Smooth muscle cell (in vitro differentiated cells): ENCODE measurements around the gene SPOCD1. TPM values are rescaled to one million over a fixed set of nuclear protein-coding genes. Genes with fewer than 3 reads are reported as not detected.
A peak's percentile ranks its signal among the peaks of the same experiment; 100 is the strongest.

Source experiments
- DNase-seq: peaks from one replicate; lab custom pipeline; 2025; ENCODE audit not compliant: unreplicated experiment; lab: John Stamatoyannopoulos, UW
- H2AFZ ChIP-seq: fragments of 200-600 bp; sonication (generic); 2 replicates; pipeline ENCODE4 v1.6.0; 2016; ENCODE audit warnings: antibody characterized with exemption, low read depth, mild to moderate bottlenecking
- H3F3A ChIP-seq: fragments of 200-600 bp; sonication (generic); 2 replicates; pipeline ENCODE4 v1.6.0; 2017; ENCODE audit warnings: antibody characterized with exemption, low read depth
- H3K27ac ChIP-seq: fragments of 200-600 bp; sonication (generic); 2 replicates; pipeline ENCODE4 v1.5.1; 2016; ENCODE audit warnings: low read depth, mild to moderate bottlenecking
- H3K27me3 ChIP-seq: fragments of 200-600 bp; sonication (generic); 2 replicates; pipeline ENCODE4 v1.6.1; 2016; ENCODE audit warnings: low read depth, mild to moderate bottlenecking
- H3K36me3 ChIP-seq: fragments of 200-600 bp; sonication (generic); 2 replicates; pipeline ENCODE4 v1.5.1; 2016; ENCODE audit warnings: low read depth
- H3K4me1 ChIP-seq: fragments of 200-600 bp; sonication (generic); 2 replicates; pipeline ENCODE4 v1.5.1; 2016; ENCODE audit warnings: low read depth
- H3K4me2 ChIP-seq: fragments of 200-600 bp; sonication (generic); 2 replicates; pipeline ENCODE4 v1.6.0; 2016; ENCODE audit warnings: mild to moderate bottlenecking
- H3K4me3 ChIP-seq: fragments of 200-600 bp; sonication (generic); 2 replicates; pipeline ENCODE4 v1.5.1; 2016; ENCODE audit warnings: mild to moderate bottlenecking
- H3K79me2 ChIP-seq: fragments of 200-600 bp; sonication (generic); 2 replicates; pipeline ENCODE4 v1.6.0; 2016; ENCODE audit warnings: low read depth, mild to moderate bottlenecking
- H3K9ac ChIP-seq: fragments of 200-600 bp; sonication (generic); 2 replicates; pipeline ENCODE4 v1.6.0; 2016; ENCODE audit warnings: low read depth
- H3K9me3 ChIP-seq: fragments of 200-600 bp; sonication (generic); replicated peaks from 2 replicates; pipeline ENCODE4 v1.5.1; 2016; ENCODE audit warnings: low read depth
- H4K20me1 ChIP-seq: fragments of 200-600 bp; sonication (generic); 2 replicates; pipeline ENCODE4 v1.6.0; 2016; ENCODE audit warnings: low read depth
- WGBS: methylation state at CpG from one replicate; pipeline ENCODE4 v1.1.7; 2016; ENCODE audit warnings: low lambda C conversion rate; 5-methylcytosine and 5-hydroxymethylcytosine counted together
- microRNA-seq: library from miRNA; unstranded; fragments of <30 nt; microRNA quantifications from one replicate; pipeline ENCODE4, GENCODE V29; 2016; ENCODE audit warnings: borderline number of aligned reads
- polyA plus RNA-seq: library from polyadenylated mRNA; unstranded; fragments of >200 nt; fragmentation: Nextera tagmentation; extraction: Ambion mirVana; gene quantifications from 2 replicates; pipeline ENCODE4 v1.2.1, GENCODE V29; 2016
- small RNA-seq: library from RNA; depleted of rRNA; stranded (forward); fragments of <200 nt; gene quantifications from one replicate; pipeline ENCODE3, GENCODE V24; 2014
- total RNA-seq: library from RNA; depleted of rRNA; stranded (reverse); fragments of >200 nt; gene quantifications from 2 replicates; pipeline ENCODE4 v1.2.3, GENCODE V29; 2014
- TF ChIP-seq, protein P1 (sequence below): fragments of 200-600 bp; sonication (generic); IDR thresholded peaks from 2 replicates; pipeline ENCODE4 v1.5.1; 2017; ENCODE audit warnings: borderline replicate concordance, mild to moderate bottlenecking, antibody characterized with exemption; ENCODE audit not compliant: insufficient read depth, poor library complexity, severe bottlenecking

SPOCD1 gene
- total and polyA plus RNA-seq, 2 experiments from 2014 or later, result 39.5 to 45.3 TPM

DNA sequence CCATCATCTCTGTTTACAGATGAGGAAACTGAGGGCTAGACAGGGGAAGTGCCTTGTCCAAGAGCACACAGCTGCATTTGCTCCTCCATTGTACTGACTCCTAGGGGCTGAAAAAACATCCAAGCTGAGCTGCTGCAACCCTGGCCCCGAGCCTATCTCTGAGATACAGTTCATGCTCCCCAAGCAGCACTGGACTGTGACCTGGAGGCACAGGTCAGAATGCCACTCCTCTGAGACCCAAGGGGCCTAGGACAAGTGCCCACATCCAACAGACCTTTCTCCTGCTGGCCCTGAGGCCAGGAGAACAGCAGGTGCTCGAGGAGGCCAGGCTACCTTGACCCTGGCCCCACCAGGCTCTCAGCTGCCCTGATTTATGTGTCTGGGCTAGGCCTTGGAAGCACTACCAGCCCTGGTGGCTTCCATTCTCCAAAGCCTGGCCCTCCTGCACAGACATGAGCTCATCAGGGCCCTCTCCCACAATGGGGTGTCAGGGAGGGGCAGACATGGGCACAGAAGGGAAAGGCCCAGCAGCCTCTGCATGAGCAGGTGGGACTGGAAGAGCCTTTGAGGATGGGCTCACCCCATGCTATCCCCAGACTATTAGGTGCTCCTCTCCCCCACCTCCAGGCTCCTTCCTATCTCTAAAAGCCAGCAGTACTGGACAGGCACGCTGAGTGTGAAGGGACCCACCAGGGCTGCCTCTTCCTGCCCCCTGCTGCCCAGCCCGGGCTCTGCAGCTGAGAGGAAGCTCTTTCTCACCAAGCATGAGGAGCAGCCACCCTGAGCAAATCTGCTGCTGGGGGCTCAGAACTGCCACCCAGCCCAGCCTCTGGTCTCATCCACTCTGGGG is 70.5 kb downstream of the SPOCD1 start:
- Histone ChIP-seq H3K9me3 (no peaks in the 10 kb centered on the region), H3K4me2 (no peak overlapping the region), H2AFZ (no peak overlapping the region), H3K9ac (no peak overlapping the region), H3K79me2 (no peaks in the 10 kb centered on the region), H3K27ac (no peak overlapping the region), H3K4me3 (no peak overlapping the region), H3K27me3 (no peaks in the 10 kb centered on the region), H3K4me1 (peaks cover 15% of the 10 kb centered on the region), H3K36me3 (no peaks in the 10 kb centered on the region), H3F3A (no peaks in the 10 kb centered on the region), H4K20me1 (peaks cover 20% of the 10 kb centered on the region)
- DNase-seq, result no peak
- TF ChIP-seq, protein P1, sequence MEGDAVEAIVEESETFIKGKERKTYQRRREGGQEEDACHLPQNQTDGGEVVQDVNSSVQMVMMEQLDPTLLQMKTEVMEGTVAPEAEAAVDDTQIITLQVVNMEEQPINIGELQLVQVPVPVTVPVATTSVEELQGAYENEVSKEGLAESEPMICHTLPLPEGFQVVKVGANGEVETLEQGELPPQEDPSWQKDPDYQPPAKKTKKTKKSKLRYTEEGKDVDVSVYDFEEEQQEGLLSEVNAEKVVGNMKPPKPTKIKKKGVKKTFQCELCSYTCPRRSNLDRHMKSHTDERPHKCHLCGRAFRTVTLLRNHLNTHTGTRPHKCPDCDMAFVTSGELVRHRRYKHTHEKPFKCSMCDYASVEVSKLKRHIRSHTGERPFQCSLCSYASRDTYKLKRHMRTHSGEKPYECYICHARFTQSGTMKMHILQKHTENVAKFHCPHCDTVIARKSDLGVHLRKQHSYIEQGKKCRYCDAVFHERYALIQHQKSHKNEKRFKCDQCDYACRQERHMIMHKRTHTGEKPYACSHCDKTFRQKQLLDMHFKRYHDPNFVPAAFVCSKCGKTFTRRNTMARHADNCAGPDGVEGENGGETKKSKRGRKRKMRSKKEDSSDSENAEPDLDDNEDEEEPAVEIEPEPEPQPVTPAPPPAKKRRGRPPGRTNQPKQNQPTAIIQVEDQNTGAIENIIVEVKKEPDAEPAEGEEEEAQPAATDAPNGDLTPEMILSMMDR, result peak; percentile 63
- 58% methylated on average over 4 of the region's 4 CpGs for WGBS

DNA sequence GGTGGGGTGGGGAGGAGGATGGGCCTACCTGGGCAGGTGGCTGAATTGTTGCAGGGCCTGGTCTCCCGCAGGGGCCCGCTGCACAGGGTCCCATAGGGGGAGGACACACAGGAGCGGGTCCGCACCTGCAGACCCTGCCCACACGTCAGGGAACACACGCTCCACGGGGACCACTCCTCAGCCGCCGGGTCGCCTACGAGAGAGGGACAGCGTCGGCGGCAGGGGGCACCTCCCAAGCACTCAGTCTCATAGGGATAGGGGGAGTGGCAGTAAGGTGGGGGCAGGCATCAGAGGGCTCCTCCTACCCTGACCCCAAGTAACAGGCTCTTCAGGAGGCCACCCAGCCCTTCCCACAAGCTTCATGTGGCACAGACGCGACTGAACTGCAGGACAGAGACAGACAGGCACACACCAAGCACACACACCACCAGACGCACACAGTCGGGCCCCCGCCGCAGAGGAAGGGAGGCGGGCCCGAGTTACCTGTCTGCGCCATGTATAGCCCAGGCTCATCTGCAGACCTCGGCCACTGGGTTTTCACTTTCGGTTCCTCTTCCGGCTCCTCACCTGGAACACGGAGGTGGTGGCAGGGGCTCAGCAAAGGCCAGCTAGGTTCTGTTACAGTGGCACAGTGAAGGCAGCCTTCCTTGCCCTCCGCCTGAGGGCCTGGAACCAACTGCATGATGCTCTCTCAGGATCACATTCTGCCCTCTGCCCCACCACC is 71.5 kb downstream of the SPOCD1 start:
- Histone ChIP-seq H3K9me3 (no peaks in the 10 kb centered on the region), H3K4me1 (peaks cover 15% of the 10 kb centered on the region), H3K79me2 (no peaks in the 10 kb centered on the region), H3K4me3 (no peak overlapping the region), H3K36me3 (no peaks in the 10 kb centered on the region), H2AFZ (no peak overlapping the region), H3K4me2 (no peak overlapping the region), H3K27ac (no peak overlapping the region), H3K9ac (no peak overlapping the region), H3K27me3 (no peaks in the 10 kb centered on the region), H3F3A (no peaks in the 10 kb centered on the region), H4K20me1 (peaks cover 20% of the 10 kb centered on the region)
- no peak for DNase-seq
- TF ChIP-seq, protein P1, result no peak
- 95% methylated on average over 28 of the region's 28 CpGs for WGBS

DNA sequence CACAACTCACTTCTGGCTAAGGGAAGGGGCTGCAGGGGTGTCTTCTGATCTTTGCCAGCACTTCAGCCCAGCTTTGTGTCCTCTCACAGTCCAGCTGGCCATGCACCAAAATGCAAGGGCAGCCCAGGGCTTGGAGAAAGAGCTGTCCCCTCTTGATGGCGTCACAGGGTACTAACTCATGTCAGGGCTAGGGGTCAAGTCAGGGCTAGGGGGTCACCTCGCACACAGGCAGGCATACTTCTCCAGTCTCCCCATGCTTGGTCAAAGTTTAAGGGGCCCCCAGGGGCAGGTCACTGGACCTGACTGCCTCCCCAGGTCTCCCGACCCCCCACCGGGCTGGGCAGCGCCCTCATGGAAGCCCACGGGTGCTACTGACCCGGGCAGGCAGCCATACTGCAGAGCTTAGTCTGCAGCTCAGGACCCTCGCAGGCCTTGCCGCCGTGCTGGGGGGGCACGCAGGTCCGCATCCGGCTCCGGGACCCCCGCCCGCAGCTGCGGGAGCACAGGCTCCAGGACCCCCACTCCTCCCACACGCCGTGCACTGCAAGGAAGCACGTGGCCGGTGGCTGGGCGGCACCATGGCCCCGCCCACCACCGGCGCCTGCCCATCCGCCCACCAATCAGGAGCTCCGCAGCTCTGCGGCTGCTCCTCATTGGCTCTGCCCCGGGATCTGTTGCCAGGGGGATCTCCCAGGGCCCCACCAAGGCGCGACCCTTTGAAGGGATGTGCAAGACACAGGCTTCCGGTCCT is 73.2 kb downstream of the SPOCD1 start:
- Histone ChIP-seq H4K20me1 (peaks cover 14% of the 10 kb centered on the region), H2AFZ (no peak overlapping the region), H3K79me2 (no peaks in the 10 kb centered on the region), H3K4me1 (peaks cover 7% of the 10 kb centered on the region), H3K4me3 (no peak overlapping the region), H3K4me2 (no peak overlapping the region), H3K27me3 (no peaks in the 10 kb centered on the region), H3K27ac (no peak overlapping the region), H3K9ac (no peak overlapping the region), H3K9me3 (no peaks in the 10 kb centered on the region), H3K36me3 (no peaks in the 10 kb centered on the region), H3F3A (no peaks in the 10 kb centered on the region)
- no peak for DNase-seq
- 98% methylated on average over 25 of the region's 32 CpGs for WGBS
- TF ChIP-seq, protein P1, result no peak

Small RNA genes lying within 50 kb of the gene (microRNA-seq; reads per million reads assigned to microRNA genes)
- gene MIR4254, result 1.8 reads per million

Small RNA genes lying within 50 kb of the gene (small RNA-seq; reads per million reads assigned to genes)
- gene MIR4254, result not detected

Other genes starting within 250 kb of the SPOCD1 start
- 142 and 148 TPM in 2 replicates for gene TINAGL1, start 239.5 kb downstream of the SPOCD1 start, total RNA-seq
- gene TINAGL1, start 239.5 kb downstream of the SPOCD1 start, polyA plus RNA-seq, result 40.9 and 219 TPM in 2 replicates
- 2.0 TPM in 1 of 2 replicates, not detected in the other for gene HCRTR1, start 198.3 kb downstream of the SPOCD1 start, total RNA-seq
- 0.19 TPM in 1 of 2 replicates, not detected in the other for gene HCRTR1, start 198.3 kb downstream of the SPOCD1 start, polyA plus RNA-seq
- gene PEF1, start 171.1 kb downstream of the SPOCD1 start, total RNA-seq, result 61.4 and 89.3 TPM in 2 replicates
- gene PEF1, start 171.1 kb downstream of the SPOCD1 start, polyA plus RNA-seq, result 77.1 and 85.8 TPM in 2 replicates
- 67.3 and 105 TPM in 2 replicates for gene COL16A1, start 112.0 kb downstream of the SPOCD1 start, total RNA-seq
- 126 and 152 TPM in 2 replicates for gene COL16A1, start 112.0 kb downstream of the SPOCD1 start, polyA plus RNA-seq
- 8.8 and 10.6 TPM in 2 replicates for gene ADGRB2, start 51.7 kb downstream of the SPOCD1 start, total RNA-seq
- gene ADGRB2, start 51.7 kb downstream of the SPOCD1 start, polyA plus RNA-seq, result 7.5 and 9.4 TPM in 2 replicates
- 460 and 518 TPM in 2 replicates for gene PTP4A2, start 122.3 kb upstream of the SPOCD1 start, total RNA-seq
- gene PTP4A2, start 122.3 kb upstream of the SPOCD1 start, polyA plus RNA-seq, result 316 and 334 TPM in 2 replicates
- 80.4 and 90.6 TPM in 2 replicates for gene KHDRBS1, start 197.8 kb upstream of the SPOCD1 start, total RNA-seq
- 85.0 and 86.5 TPM in 2 replicates for gene KHDRBS1, start 197.8 kb upstream of the SPOCD1 start, polyA plus RNA-seq